OCI-LY7 (cell line): ENCODE measurements around the gene RARB.

ENCODE experiments used
- EZH2phosphoT487 ChIP-seq: fragments of 200-600 bp; sonication (generic); IDR thresholded peaks from 2 replicates; pipeline ENCODE4 v1.6.1; 2018; ENCODE audit warnings: low read depth, borderline replicate concordance, mild to moderate bottlenecking, mixed run types, antibody characterized with exemption, low read length, moderate library complexity, mixed read lengths
- TF ChIP-seq, protein P1 (sequence below): fragments of 200-600 bp; sonication (generic); conservative IDR thresholded peaks from 2 replicates; pipeline ENCODE4 v1.5.1; 2014; ENCODE audit warnings: mild to moderate bottlenecking, antibody characterized with exemption, low read length, moderate library complexity, mixed read lengths

DNA sequence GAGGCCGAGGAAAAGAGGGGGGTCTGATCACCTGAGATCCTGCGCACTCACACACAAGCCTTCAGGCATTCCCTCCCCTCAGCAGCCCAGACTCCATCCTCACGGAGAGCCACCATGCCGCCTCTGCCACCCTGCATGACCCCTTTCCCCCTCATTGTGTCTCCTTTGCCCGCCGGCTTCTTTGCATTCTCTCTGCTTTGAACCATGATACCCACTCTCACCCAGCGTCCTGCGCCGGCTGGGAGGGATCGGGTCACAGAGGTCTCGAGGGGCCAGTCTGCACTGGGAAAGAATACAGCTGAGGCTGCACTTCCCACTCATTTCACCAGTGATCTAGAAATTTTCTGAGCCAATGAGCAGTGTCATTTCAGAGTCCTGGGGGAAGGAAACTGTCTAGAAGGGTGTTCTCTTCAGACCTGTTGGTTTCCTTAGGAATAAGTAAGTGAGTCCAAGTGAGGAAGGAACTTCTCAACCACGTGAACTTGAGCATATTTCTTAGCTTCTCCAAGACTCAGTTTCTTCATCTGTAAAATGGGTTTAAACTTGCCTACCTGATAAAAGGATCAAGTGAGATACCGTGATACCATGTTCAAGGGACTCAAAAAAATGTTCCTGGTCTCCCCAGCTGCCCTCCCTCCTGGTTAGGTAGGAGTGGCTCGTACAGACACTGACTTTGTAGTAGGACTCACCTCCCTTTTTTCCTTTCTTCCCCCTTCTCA is 139.9 kb downstream of the RARB start:
- TF ChIP-seq, protein P1, sequence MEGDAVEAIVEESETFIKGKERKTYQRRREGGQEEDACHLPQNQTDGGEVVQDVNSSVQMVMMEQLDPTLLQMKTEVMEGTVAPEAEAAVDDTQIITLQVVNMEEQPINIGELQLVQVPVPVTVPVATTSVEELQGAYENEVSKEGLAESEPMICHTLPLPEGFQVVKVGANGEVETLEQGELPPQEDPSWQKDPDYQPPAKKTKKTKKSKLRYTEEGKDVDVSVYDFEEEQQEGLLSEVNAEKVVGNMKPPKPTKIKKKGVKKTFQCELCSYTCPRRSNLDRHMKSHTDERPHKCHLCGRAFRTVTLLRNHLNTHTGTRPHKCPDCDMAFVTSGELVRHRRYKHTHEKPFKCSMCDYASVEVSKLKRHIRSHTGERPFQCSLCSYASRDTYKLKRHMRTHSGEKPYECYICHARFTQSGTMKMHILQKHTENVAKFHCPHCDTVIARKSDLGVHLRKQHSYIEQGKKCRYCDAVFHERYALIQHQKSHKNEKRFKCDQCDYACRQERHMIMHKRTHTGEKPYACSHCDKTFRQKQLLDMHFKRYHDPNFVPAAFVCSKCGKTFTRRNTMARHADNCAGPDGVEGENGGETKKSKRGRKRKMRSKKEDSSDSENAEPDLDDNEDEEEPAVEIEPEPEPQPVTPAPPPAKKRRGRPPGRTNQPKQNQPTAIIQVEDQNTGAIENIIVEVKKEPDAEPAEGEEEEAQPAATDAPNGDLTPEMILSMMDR: no peak
- TF ChIP-seq EZH2phosphoT487: no peak
